Measurements from ENCODE around the gene BLID.

BLID gene

GRCh38 chr11:122103726-122104125, 12.3 kb downstream of the BLID start:
- DNase-seq, result no peak

- no peak for DNase-seq
These were observed 12.7 kb downstream of the BLID start for GRCh38 chr11:122103321-122103720.

- no peak for DNase-seq
These were observed 13.6 kb downstream of the BLID start for GRCh38 chr11:122102426-122102825.

GRCh38 chr11:122101625-122102291, 14.3 kb downstream of the BLID start:
- no peak for DNase-seq

GRCh38 chr11:122100756-122101080, 15.3 kb downstream of the BLID start:
- no peak for DNase-seq

- DNase-seq, result no peak
These were observed 15.8 kb downstream of the BLID start for GRCh38 chr11:122100037-122100755.

- no peak for DNase-seq
These were observed 16.5 kb downstream of the BLID start for GRCh38 chr11:122099374-122100036.

- DNase-seq, result no peak
These were observed 17.6 kb downstream of the BLID start for GRCh38 chr11:122098261-122098980.

- no peak for DNase-seq
These were observed 18.5 kb downstream of the BLID start for GRCh38 chr11:122097419-122098001.

GRCh38 chr11:122096272-122097112, 19.5 kb downstream of the BLID start:
- DNase-seq, result no peak

- no peak for DNase-seq
These were observed 20.2 kb downstream of the BLID start for GRCh38 chr11:122095681-122096262.

GRCh38 chr11:122094836-122095235, 21.2 kb downstream of the BLID start:
- DNase-seq, result no peak

- no peak for DNase-seq
These were observed 22.2 kb downstream of the BLID start for GRCh38 chr11:122093731-122094275.

- no peak for DNase-seq
These were observed 24.2 kb downstream of the BLID start for GRCh38 chr11:122091835-122092234.

GRCh38 chr11:122089111-122089510, 26.9 kb downstream of the BLID start:
- no peak for DNase-seq

GRCh38 chr11:122085712-122086111, 30.3 kb downstream of the BLID start:
- no peak for DNase-seq

GRCh38 chr11:122085264-122085663, 30.8 kb downstream of the BLID start:
- no peak for DNase-seq

GRCh38 chr11:122082205-122082604, 33.8 kb downstream of the BLID start:
- DNase-seq, result no peak

- no peak for DNase-seq
These were observed 34.9 kb downstream of the BLID start for GRCh38 chr11:122081073-122081472.

- DNase-seq, result no peak
These were observed 38.6 kb downstream of the BLID start for GRCh38 chr11:122077459-122077858.

- no peak for DNase-seq
These were observed 39.4 kb downstream of the BLID start for GRCh38 chr11:122076512-122077120.
